ENCODE results near the gene LRIG2. TPM values are rescaled to one million over a fixed set of nuclear protein-coding genes. Genes with fewer than 3 reads are reported as not detected.

Gene LRIG2
- total and polyA plus RNA-seq, 2 of the 13 experiments (the other 11 are each of a cell fraction or from before 2014, with no cell fraction given) = 8.1 to 12.2 TPM

DNA sequence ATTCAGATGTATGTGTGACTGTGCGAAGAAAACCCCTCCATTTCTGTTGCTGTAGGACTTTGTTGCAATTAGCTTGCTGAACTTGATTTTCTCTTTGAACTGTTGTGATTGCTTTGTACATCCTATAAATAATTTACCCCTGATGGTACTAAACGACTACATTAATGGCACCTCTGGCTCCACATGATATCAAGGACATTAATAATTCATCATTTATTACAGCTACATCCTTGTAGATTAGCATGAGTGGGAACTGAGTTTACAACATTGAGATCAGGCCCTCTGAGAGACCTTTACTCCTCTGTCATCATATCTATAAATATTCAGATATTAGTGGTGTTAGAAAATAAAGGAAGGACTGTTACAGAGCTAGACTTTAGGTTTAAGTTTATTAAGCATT lies 13.5 kb downstream of the LRIG2 start (continued):
- TF ChIP-seq, protein P1, sequence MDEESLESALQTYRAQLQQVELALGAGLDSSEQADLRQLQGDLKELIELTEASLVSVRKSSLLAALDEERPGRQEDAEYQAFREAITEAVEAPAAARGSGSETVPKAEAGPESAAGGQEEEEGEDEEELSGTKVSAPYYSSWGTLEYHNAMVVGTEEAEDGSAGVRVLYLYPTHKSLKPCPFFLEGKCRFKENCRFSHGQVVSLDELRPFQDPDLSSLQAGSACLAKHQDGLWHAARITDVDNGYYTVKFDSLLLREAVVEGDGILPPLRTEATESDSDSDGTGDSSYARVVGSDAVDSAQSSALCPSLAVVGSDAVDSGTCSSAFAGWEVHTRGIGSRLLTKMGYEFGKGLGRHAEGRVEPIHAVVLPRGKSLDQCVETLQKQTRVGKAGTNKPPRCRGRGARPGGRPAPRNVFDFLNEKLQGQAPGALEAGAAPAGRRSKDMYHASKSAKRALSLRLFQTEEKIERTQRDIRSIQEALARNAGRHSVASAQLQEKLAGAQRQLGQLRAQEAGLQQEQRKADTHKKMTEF (CRISPR knock-in tag; IDR thresholded peaks at IDR 0.05) = no peak
- TF ChIP-seq, protein P2, sequence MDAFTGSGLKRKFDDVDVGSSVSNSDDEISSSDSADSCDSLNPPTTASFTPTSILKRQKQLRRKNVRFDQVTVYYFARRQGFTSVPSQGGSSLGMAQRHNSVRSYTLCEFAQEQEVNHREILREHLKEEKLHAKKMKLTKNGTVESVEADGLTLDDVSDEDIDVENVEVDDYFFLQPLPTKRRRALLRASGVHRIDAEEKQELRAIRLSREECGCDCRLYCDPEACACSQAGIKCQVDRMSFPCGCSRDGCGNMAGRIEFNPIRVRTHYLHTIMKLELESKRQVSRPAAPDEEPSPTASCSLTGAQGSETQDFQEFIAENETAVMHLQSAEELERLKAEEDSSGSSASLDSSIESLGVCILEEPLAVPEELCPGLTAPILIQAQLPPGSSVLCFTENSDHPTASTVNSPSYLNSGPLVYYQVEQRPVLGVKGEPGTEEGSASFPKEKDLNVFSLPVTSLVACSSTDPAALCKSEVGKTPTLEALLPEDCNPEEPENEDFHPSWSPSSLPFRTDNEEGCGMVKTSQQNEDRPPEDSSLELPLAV (CRISPR knock-in tag; conservative IDR thresholded peaks at IDR 0.05; ENCODE audit: low read depth) = no peak
- TF ChIP-seq CBFB (CRISPR knock-in tag; IDR thresholded peaks at IDR 0.05) = no peak

GRCh38 chr1:113088972-113089371 lies 16.0 kb downstream of the LRIG2 start:
- FAIRE-seq (no peak), ATAC-seq (no peak), DNase-seq (ENCODE audit: low spot score) (no peak)
- H3K4me3 ChIP-seq (replicated peaks in 1 of 3; ENCODE audit: insufficient read depth in 1 of 3, low read depth in 2 of 3, low read length in 3 of 3) = no peak overlapping the region
- no peaks in the 10 kb centered on the region for H3K27me3 ChIP-seq (ENCODE audit: control insufficient read depth in 1 of 2, insufficient read depth in 2 of 2, low read length in 2 of 2)
- H3K79me2 ChIP-seq (ENCODE audit: insufficient read depth, low read length) = peaks cover 3% of the 10 kb centered on the region
- peaks cover 0 to 13% of the 10 kb centered on the region in 2 experiments; a peak in 2 of 5 replicates for H3K36me3 ChIP-seq (replicated peaks in 1 of 2; ENCODE audit: control insufficient read depth in 1 of 2, insufficient read depth in 2 of 2, low read length in 2 of 2)
- ChIA-PET POLR2A (interaction anchor here (0.9 kb wide), 1 partner anchor 16 kb away, joined by 3 read pairs; no protein-coding TSS in a partner anchor), CTCF (ENCODE audit: low intra/inter-chr PET ratio, low total read pairs) (no interaction called here)
- no peak overlapping the region for H3K9ac ChIP-seq (ENCODE audit: insufficient read depth, low read depth, low read length)
- intact Hi-C loops (cut with micrococcal nuclease; ENCODE audit: unreplicated experiment) = no loop called here
- peaks cover 13% of the 10 kb centered on the region for H3K4me1 ChIP-seq (ENCODE audit: insufficient read depth, low read length)
- no peak overlapping the region for H3K27ac ChIP-seq (ENCODE audit: extremely low read length, insufficient read depth, low read length)
- no peaks in the 10 kb centered on the region for H4K20me1 ChIP-seq (ENCODE audit: insufficient read depth, low read length)
- no peak overlapping the region for H3K4me2 ChIP-seq (ENCODE audit: low read depth, low read length)
- no TSS peak for BruUV-seq (replicated peaks)
- 100% methylated on average over 1 of the region's 1 CpG for WGBS (ENCODE audit: low lambda C conversion rate)
- in situ Hi-C loops (cut with HindIII; ENCODE audit: extremely low pct_ligation_motif_present, low pct_unique_long_range_greater_than_20kb) = no loop called here
- TF ChIP-seq ZKSCAN8 (CRISPR knock-in tag; IDR thresholded peaks at IDR 0.05; ENCODE audit: borderline replicate concordance) (no peak), ZMAT5 (CRISPR knock-in tag; IDR thresholded peaks at IDR 0.05; ENCODE audit: borderline replicate concordance, low read depth) (no peak), MXD4 (CRISPR knock-in tag; IDR thresholded peaks at IDR 0.05) (no peak), MATR3 (CRISPR knock-in tag; IDR thresholded peaks at IDR 0.05) (no peak), SNAI1 (CRISPR knock-in tag; IDR thresholded peaks at IDR 0.05; ENCODE audit: borderline replicate concordance) (no peak), SIN3A (IDR thresholded peaks at IDR 0.05; ENCODE audit: borderline replicate concordance, low read depth, low read length) (no peak), ZNF850 (CRISPR knock-in tag; conservative IDR thresholded peaks at IDR 0.05) (no peak), NAIF1 (CRISPR knock-in tag; IDR thresholded peaks at IDR 0.05; ENCODE audit: borderline replicate concordance) (no peak)
- TF ChIP-seq, protein P3, sequence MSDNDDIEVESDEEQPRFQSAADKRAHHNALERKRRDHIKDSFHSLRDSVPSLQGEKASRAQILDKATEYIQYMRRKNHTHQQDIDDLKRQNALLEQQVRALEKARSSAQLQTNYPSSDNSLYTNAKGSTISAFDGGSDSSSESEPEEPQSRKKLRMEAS (IDR thresholded peaks at IDR 0.05) = no peak
- H3K9me3 ChIP-seq (ENCODE audit: low read length) = no peaks in the 10 kb centered on the region
- no peak overlapping the region for H2AFZ ChIP-seq (ENCODE audit: low read length)

Measured in HepG2 (cell line).